Osteoblast (primary cell): Measurements from ENCODE around the gene COA1. TPM values are rescaled to one million over a fixed set of nuclear protein-coding genes. Genes with fewer than 3 reads are reported as not detected.
"Not testable (repeated sequence)": the region's sequence is repeated elsewhere in the genome, so short reads cannot be mapped to it uniquely, and the experiment has no call there.

Source experiments
- DNase-seq: peaks from one replicate; pipeline ENCODE4 v3.0.0; 2011; ENCODE audit warnings: low spot score, mixed read lengths; ENCODE audit not compliant: insufficient read length; ENCODE audit errors: missing footprints
- H2AFZ ChIP-seq: 2 replicates; pipeline ENCODE4 v1.6.0; 2011; ENCODE audit warnings: mild to moderate bottlenecking, low read length
- H3K27ac ChIP-seq: 2 replicates; pipeline ENCODE4 v1.5.1; 2011; ENCODE audit warnings: mild to moderate bottlenecking, low read depth, low read length, moderate library complexity
- H3K27me3 ChIP-seq: 2 replicates; pipeline ENCODE4 v1.6.0; 2012; ENCODE audit warnings: mild to moderate bottlenecking, control low read depth, inconsistent platforms, low read length, moderate library complexity; ENCODE audit not compliant: insufficient read depth
- H3K36me3 ChIP-seq: 2 replicates; pipeline ENCODE4 v1.5.1; 2011; ENCODE audit warnings: mild to moderate bottlenecking, low read length, control low read depth, moderate library complexity; ENCODE audit not compliant: insufficient read depth
- H3K4me1 ChIP-seq: 2 replicates; pipeline ENCODE4 v1.5.1; 2011; ENCODE audit warnings: mild to moderate bottlenecking, low read length, control low read depth, moderate library complexity; ENCODE audit not compliant: insufficient read depth
- H3K4me2 ChIP-seq: 2 replicates; pipeline ENCODE4 v1.6.0; 2011; ENCODE audit warnings: mild to moderate bottlenecking, low read length; ENCODE audit not compliant: insufficient read depth
- H3K4me3 ChIP-seq: fragments of 200-600 bp; sonication (generic); 3 replicates; pipeline ENCODE4 v1.5.1; 2012; ENCODE audit warnings: mild to moderate bottlenecking, low read length, inconsistent platforms; ENCODE audit not compliant: insufficient read depth
- H3K79me2 ChIP-seq: 2 replicates; pipeline ENCODE4 v1.6.0; 2012; ENCODE audit warnings: mild to moderate bottlenecking, low read length, control low read depth, inconsistent platforms; ENCODE audit not compliant: insufficient read depth
- H3K9me3 ChIP-seq: 2 replicates; pipeline ENCODE4 v1.5.1; 2011; ENCODE audit warnings: low read depth, low read length, control low read depth
- H4K20me1 ChIP-seq: 2 replicates; pipeline ENCODE4 v1.6.0; 2012; ENCODE audit warnings: mild to moderate bottlenecking, low read length, control low read depth; ENCODE audit not compliant: insufficient read depth
- CTCF ChIP-seq: IDR thresholded peaks from 2 replicates; pipeline ENCODE4 v1.5.1; 2011; ENCODE audit warnings: mild to moderate bottlenecking, low read depth, low read length, moderate library complexity; ENCODE audit errors: extremely low read depth
- total RNA-seq: library from RNA; depleted of rRNA; stranded (reverse); fragments of >200 nt; gene quantifications from 2 replicates; pipeline ENCODE4 v1.2.3, GENCODE V29; 2012

Gene COA1
- total RNA-seq, 1 donor, result 34.0 TPM

GRCh38 chr7:43604251-43604650 lies 125.1 kb downstream of the COA1 start:
- Histone ChIP-seq H4K20me1 (peaks cover 78% of the 10 kb centered on the region), H3K79me2 (peaks cover 98% of the 10 kb centered on the region)

GRCh38 chr7:43602256-43602655 lies 127.1 kb downstream of the COA1 start:
- no peak overlapping the region for H2AFZ ChIP-seq
- H3K4me3 ChIP-seq, result no peak overlapping the region
- H3K4me1 ChIP-seq, result peaks cover 3% of the 10 kb centered on the region
- DNase-seq, result no peak
- peaks cover 70% of the 10 kb centered on the region for H4K20me1 ChIP-seq
- peaks cover 98% of the 10 kb centered on the region for H3K79me2 ChIP-seq
- no peak overlapping the region for H3K27ac ChIP-seq
- H3K36me3 ChIP-seq, result peaks cover 85% of the 10 kb centered on the region
- no peak for TF ChIP-seq CTCF
- H3K4me2 ChIP-seq, result no peak overlapping the region
- H3K9me3 ChIP-seq, result no peaks in the 10 kb centered on the region
- no peaks in the 10 kb centered on the region for H3K27me3 ChIP-seq

More at GRCh38 chr7:43604251-43604650, 125.1 kb downstream of the COA1 start:
- peaks cover 3% of the 10 kb centered on the region for H3K4me1 ChIP-seq
- H3K27ac ChIP-seq, result no peak overlapping the region
- H3K4me3 ChIP-seq, result no peak overlapping the region
- H3K4me2 ChIP-seq, result no peak overlapping the region
- H3K36me3 ChIP-seq, result peaks cover 85% of the 10 kb centered on the region
- H2AFZ ChIP-seq, result no peak overlapping the region
- no peaks in the 10 kb centered on the region for H3K9me3 ChIP-seq
- no peak for DNase-seq
- H3K27me3 ChIP-seq, result no peaks in the 10 kb centered on the region
- no peak for TF ChIP-seq CTCF

- Histone ChIP-seq H3K4me3 (no peak overlapping the region), H3K4me1 (peaks cover 5% of the 10 kb centered on the region), H3K79me2 (peaks cover 97% of the 10 kb centered on the region), H2AFZ (no peak overlapping the region), H3K27ac (no peak overlapping the region), H3K9me3 (no peaks in the 10 kb centered on the region), H4K20me1 (peaks cover 73% of the 10 kb centered on the region), H3K36me3 (peaks cover 85% of the 10 kb centered on the region), H3K4me2 (no peak overlapping the region), H3K27me3 (no peaks in the 10 kb centered on the region)
- no peak for DNase-seq
- no peak for TF ChIP-seq CTCF
Observed at GRCh38 chr7:43600056-43600455, 129.3 kb downstream of the COA1 start.

- H4K20me1 ChIP-seq, result peaks cover 66% of the 10 kb centered on the region
- not testable (repeated sequence) for H2AFZ ChIP-seq
Observed at GRCh38 chr7:43596426-43596825, 132.9 kb downstream of the COA1 start.

More at GRCh38 chr7:43596426-43596825, 132.9 kb downstream of the COA1 start:
- H3K27ac ChIP-seq, DNase-seq, H3K4me3 ChIP-seq, H3K9me3 ChIP-seq, H3K27me3 ChIP-seq, H3K4me2 ChIP-seq: not testable (repeated sequence)
- Histone ChIP-seq H3K36me3 (peaks cover 56% of the 10 kb centered on the region), H3K4me1 (peaks cover 15% of the 10 kb centered on the region), H3K79me2 (peaks cover 97% of the 10 kb centered on the region)
